NK-92 treated with Interleukin-12 subunit alpha and Interleukin-12 subunit beta, amount 100 ng/mL, for 24 hours (cell line): ENCODE results near the gene NUP205.
"Not testable (repeated sequence)": the region's sequence is repeated elsewhere in the genome, so short reads cannot be mapped to it uniquely, and the experiment has no call there.

Experiments used
- DNase-seq: peaks from one replicate; lab custom pipeline; 2025; lab: John Stamatoyannopoulos, UW

Gene NUP205

GRCh38 chr7:135666846-135667245 is 109.1 kb downstream of the NUP205 start:
- no peak for DNase-seq

- not testable (repeated sequence) for DNase-seq
Observed at GRCh38 chr7:135667626-135668025, 109.9 kb downstream of the NUP205 start.

DNA sequence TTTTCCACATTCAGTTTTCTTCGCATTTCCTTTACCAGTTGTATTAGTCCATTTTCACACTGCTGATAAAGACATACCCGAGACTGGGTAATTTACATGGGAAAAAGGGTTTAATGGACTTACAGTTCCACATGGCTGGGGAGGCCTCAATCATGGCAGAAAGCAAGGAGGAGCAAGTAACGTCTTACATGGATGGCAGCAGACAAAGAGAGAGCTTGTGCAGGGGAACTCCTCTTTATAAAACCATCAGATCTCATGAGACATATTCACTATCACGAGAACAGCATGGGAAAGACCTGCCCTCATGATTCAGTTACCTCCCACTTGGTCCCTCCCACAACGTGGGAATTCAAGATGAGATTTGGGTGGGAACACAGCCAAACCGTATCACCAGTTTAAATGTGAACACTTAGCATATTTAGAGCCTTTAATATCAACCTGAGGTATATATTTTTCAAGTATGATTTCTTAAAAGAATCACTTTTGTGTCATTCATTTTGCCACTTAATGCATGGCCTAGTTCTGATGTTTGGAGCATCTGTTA is 111.2 kb downstream of the NUP205 start:
- DNase-seq = not testable (repeated sequence)

GRCh38 chr7:135669774-135670173 is 112.1 kb downstream of the NUP205 start:
- no peak for DNase-seq

- DNase-seq = no peak
Observed at GRCh38 chr7:135670179-135670578, 112.5 kb downstream of the NUP205 start.

DNA sequence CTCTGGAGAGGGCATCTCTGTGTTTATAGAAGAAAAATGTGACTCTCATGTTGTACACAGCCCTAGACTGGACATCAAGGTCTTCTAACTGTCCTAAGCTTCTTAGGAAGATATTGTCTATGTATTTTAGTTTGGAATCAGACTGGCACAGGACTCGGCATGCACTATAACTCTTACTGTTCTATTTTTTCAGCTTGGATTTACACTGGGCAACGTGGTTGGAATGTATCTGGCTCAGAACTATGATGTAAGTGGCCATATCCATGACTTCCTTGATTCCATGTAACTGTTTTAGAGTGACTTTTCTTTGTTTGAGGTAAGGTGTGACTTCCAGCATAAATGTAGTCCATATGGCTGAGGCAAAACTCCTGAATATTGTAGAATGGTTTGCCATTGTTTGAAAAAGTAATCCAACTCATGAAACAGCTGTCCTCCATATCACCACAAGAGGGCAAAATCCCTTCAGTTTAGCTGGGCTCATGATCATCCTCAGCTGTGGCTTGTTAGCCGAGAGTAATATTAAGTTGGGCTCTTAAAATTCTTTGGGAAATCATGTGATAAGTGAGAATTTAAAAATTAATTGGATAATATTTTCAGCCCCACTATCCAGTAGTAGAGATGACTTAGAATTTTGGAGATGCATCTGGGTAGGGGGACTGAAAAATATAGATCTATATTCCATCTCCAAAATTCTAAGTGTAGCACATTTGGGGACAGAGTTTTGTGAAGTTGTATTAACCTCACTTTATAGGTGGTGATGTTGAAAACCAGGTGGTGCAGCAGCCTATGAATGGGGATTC is 115.0 kb downstream of the NUP205 start:
- no peak for DNase-seq

DNA sequence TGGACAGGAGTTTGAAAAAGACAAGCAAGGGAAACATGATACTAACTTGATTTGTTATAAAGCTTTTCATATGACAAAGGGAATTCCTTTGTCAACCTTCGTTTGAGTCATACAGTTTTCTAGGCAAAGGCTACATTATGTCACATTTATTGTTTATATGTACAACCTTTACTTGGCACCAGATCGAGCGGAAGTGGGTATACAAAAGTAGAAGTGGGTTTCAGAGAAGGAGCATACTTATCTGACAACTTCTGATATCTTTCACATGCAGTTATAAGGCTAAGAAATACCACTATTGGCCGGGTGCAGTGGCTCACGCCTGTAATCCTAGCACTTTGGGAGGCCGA is 115.6 kb downstream of the NUP205 start:
- no peak for DNase-seq

DNA sequence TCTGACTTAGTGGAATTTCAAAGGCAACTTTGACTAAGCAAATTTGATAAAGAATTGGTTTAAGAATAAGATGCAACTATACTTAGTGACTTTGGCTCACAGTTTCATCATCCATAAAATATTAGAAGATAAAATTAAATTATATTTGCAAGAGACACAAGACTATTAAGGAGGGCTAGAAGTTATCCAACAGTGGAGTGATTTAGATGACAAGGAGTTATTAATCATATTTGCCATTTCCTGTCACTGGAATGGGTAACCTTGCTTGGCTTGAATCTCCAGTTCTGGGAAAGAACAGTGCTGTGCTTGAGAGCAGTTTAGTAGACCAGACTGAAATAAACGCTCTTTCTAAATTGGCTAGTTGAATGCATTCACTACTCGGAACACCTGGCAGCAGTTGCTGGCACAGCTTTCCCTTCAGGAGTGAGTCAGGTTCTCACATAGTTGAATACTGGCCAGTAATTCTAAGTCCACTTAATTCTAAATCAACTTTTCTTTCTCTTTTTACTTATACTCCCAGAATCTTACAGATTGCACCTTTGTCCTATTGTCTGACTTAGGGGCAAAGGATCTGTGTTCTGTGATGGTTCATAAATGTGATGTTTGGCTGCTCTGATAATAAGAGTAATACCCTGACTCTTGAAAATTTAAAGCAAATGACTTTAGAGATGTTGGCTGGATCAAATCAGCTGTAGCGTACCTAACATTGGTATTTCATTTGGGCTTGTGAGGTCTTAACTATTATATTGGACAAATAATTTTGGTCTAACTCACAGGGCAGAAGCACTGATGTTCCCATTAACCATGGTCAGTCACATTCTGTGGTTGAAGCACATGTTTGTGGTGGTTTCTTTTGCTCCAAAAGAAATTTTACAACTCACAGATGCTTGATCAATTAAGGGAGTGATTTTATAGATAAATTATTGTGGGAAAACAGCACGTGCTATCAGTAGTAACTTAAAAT is 121.2 kb downstream of the NUP205 start:
- no peak for DNase-seq

- no peak for DNase-seq
Observed at GRCh38 chr7:135681762-135682161, 124.0 kb downstream of the NUP205 start.

DNA sequence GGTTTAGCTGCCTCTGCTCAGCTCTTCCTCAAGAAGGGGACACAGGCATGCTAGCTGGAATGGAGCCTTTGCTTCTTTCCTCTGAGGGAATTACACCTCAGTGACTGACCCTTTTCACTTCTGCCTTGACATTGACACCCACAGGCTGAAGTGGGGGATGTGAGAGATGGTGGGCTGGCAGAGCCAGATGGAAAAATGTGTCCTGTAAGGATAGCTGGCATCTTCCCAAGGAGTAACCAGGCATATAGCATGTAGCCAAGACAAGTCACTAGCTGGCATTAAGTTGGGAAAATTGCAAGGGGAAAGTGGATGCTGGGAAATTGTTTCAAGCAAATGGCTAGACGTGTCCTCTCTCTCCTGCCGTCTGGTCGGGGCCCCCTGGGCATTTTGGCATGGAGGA is 124.5 kb downstream of the NUP205 start:
- no peak for DNase-seq

DNA sequence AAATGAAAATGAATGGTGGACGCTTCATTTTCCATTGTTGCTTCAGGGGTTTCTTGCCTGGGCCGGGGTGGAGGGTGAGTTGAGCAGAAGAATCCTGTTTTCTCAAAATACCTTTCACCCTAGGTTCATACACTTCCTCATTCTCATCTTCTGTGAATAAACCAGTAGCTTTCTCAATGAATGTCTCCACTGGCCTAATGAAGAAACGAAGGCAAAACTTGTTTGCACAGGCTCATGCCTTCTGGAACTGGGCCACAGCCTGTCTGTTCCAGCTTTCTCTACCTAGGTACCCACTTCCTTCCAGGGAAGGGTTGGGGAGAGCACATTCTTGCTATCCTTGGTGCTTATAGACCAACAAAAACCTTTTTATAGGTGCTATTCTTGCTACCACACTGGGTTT is 125.9 kb downstream of the NUP205 start:
- no peak for DNase-seq

DNA sequence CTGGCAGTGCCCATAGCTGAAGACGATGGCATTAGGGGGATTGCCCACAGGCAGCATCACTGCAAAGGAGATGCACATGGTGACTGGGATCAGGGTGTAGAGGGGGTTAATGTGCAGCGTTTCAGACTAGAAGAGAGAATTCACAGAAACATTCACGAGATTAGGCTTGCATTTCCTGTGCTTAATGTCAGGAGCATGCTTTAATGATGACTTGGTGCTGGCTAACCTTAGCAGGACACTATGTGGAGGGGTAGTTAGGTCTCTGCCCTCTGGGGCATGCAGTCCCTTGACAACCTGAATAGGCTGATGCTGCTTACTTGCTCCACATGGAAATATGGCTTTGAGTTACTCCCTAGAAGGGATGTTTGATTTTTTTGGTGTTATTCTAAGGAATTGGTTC is 126.4 kb downstream of the NUP205 start:
- no peak for DNase-seq

GRCh38 chr7:135684699-135685098 is 127.0 kb downstream of the NUP205 start:
- no peak for DNase-seq

- no peak for DNase-seq
Observed at GRCh38 chr7:135685306-135686084, 127.8 kb downstream of the NUP205 start.

DNA sequence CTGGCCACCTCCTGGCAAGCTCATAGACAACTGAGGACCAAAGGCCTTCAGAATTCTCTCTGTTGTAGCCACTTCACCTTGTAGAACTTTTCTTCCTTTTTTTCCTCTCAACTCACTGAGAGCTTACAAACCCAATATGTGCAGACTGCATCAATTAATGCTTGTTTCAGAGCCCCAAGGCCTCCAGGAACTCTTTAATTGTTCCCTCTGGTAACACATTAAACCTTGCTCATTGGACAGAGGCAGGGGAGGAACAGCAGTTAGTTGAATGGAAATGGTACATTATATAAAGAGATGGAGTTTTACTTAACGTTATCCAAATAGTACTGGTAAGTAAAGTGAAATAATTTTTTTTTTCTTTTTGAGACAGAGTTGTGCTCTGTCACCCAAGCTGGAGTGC is 129.7 kb downstream of the NUP205 start:
- no peak for DNase-seq

GRCh38 chr7:135690566-135690965 is 132.8 kb downstream of the NUP205 start:
- DNase-seq = no peak

- DNase-seq = no peak
Observed at GRCh38 chr7:135692055-135692454, 134.3 kb downstream of the NUP205 start.

- not testable (repeated sequence) for DNase-seq
Observed at GRCh38 chr7:135692606-135693005, 134.9 kb downstream of the NUP205 start.

DNA sequence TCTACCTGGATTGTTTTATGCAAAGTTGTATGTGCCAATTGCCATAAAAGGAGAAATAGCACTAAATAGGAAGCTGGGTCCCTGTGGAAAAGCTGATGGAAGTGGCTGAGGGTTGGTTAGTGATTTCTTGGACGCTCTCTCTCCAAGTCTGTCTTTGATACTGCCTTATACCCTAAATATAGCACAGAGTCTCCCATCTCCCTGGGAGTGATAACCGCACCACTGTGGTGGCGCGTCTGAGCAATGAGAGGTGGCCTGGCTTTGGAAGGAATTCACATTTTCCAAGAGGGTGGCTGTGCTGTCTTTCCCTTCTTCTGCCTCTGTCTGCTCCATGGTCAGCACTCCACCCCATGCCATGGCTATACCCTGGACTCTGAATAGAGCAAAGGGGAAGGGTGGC is 135.8 kb downstream of the NUP205 start:
- DNase-seq = no peak

DNA sequence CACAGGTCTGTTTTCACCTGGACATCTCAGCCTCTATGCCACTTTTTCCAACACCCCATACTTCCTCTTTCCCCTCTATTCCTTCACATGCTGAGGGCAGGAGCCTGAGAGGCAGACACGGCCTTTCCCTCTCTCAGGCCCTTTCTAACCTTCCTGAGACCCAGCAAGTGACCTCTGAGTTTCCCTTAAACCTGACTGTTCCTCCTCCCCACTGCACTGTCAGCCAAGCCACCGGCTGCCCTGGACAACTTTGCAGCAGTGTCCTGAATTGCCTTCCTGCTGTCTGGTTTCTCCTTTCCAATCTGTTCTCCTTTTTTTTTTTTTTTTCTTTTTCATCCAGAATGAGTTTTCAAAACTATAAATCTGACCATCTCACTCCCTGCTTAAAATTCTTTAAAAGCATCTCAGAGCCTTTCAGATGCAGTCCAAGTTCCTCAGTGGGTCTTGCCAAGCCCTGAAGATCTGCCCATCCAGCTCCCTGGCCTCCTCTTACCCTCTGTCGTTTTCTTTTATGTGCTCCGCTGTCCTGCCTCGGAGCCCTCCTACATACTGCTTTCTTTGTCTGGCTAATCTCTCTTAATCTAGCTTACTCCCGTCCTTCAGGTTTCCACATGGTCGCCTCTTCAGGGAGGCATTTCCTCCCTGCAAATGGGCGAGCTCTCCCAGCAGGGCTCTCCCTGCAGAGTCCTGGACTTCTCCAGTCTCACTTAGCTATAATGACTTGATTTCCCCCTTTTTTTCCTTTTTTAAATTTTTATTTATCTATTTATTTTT is 139.7 kb downstream of the NUP205 start:
- no peak for DNase-seq
